ENCODE data around the gene DNALI1. TPM values are rescaled to one million over a fixed set of nuclear protein-coding genes. Genes with fewer than 3 reads are reported as not detected.
"Not testable (repeated sequence)": the region's sequence is repeated elsewhere in the genome, so short reads cannot be mapped to it uniquely, and the experiment has no call there.

DNALI1 gene
- total RNA-seq, 4 donors from 2014 or later, result 1.5 to 4.0 (median 2.3) TPM

DNA sequence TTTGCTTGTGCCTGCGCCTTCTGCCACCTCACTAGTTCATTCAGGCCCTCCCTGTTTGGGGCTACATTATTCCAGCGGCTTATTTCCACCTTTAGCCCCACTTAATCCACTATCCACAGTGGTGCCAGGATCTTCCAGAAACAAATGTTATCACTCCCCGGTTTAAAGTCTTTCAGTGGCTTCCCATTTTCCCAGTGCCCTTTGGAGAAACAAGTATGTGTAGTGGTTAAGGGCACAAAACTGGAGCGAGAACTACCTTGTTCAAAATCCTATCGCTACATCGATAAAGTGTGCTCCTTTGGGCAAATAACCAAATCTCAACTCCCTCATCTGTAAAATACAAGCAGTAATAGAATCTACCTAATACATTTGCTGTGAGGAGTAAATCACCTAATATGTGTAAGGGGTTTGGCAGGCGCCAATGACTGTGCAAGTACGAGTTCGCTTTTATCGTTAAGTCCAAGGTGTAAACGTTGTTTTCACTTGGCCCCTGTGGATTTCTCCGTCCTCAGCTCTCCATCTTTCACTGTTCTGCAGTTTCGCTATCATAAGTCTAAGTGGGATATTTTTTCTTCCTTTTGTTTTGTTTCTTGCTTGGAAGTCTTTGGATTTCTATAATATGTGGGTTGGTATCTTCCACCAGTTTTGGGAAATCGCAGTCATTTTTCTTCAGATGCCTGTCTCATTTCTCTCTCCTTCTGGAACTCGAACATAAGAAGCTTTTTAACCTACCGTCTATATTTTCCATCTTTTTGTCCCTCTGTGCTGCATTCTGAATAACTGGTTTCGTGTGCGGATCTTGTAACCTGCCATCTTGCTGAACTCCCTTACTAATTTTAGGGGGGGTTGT is 41.3 kb upstream of the DNALI1 start:
- TF ChIP-seq, protein P1, sequence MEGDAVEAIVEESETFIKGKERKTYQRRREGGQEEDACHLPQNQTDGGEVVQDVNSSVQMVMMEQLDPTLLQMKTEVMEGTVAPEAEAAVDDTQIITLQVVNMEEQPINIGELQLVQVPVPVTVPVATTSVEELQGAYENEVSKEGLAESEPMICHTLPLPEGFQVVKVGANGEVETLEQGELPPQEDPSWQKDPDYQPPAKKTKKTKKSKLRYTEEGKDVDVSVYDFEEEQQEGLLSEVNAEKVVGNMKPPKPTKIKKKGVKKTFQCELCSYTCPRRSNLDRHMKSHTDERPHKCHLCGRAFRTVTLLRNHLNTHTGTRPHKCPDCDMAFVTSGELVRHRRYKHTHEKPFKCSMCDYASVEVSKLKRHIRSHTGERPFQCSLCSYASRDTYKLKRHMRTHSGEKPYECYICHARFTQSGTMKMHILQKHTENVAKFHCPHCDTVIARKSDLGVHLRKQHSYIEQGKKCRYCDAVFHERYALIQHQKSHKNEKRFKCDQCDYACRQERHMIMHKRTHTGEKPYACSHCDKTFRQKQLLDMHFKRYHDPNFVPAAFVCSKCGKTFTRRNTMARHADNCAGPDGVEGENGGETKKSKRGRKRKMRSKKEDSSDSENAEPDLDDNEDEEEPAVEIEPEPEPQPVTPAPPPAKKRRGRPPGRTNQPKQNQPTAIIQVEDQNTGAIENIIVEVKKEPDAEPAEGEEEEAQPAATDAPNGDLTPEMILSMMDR (IDR thresholded peaks at IDR 0.05 in 4 of 5, conservative IDR thresholded peaks at IDR 0.05 in 1 of 5), result no peak
- TF ChIP-seq POLR2A (IDR thresholded peaks at IDR 0.05), result no peak
- Histone ChIP-seq H3K4me1 (peaks cover 11 to 14% of the 10 kb centered on the region in 2 donors), H3K27ac (peak overlapping the region; percentile 86 to 96 (median 91)), H3K9me3 (no peaks in the 10 kb centered on the region), H3K4me3 (peak overlapping the region; percentile 62 to 96 (median 70)), H3K36me3 (peaks cover 0 to 12% of the 10 kb centered on the region in 2 donors), H3K27me3 (no peaks in the 10 kb centered on the region)
- ATAC-seq (no peak), DNase-seq (no peak)
- in situ Hi-C loops (cut with MboI; ENCODE audit: low sequenced_read_pairs in 4 of 4) (no loop called here), intact Hi-C loops (cut with DNase I; ENCODE audit: low total_unique reads) (loop anchor here (2.0 kb wide), 1 partner anchor 19 kb away; no protein-coding TSS in a partner anchor)

DNA sequence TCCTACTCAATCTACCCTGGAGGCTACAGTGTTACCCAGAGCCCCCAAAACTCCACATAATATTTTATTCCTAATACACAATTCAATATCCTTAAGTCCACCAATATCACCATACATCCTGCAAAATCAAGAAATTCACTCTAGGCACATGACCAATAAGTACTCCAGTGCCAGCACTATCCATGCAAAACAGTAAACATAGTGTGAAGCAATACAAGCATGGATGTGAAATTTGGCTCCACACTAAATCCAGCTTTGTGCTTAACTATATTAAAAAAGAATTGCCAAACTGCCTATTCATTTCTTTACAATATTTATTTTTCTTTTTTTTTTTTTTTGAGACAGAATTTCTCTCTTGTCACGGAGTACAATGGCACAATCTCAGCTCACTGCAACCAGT is 39.2 kb upstream of the DNALI1 start:
- peaks cover 11 to 12% of the 10 kb centered on the region in 2 donors for H3K4me1 ChIP-seq
- H3K27ac ChIP-seq, result no peak overlapping the region
- TF ChIP-seq, protein P1 (IDR thresholded peaks at IDR 0.05 in 4 of 5, conservative IDR thresholded peaks at IDR 0.05 in 1 of 5), result no peak
- no peak for TF ChIP-seq POLR2A (IDR thresholded peaks at IDR 0.05)
- in situ Hi-C loops (cut with MboI; ENCODE audit: low sequenced_read_pairs in 4 of 4) (no loop called here), intact Hi-C loops (cut with DNase I; ENCODE audit: low total_unique reads) (no loop called here)
- DNase-seq (no peak), ATAC-seq (no peak)
- no peaks in the 10 kb centered on the region for H3K27me3 ChIP-seq
- no peaks in the 10 kb centered on the region for H3K9me3 ChIP-seq
- H3K36me3 ChIP-seq, result peaks cover 0 to 3% of the 10 kb centered on the region in 2 donors
- no peak overlapping the region for H3K4me3 ChIP-seq

DNA sequence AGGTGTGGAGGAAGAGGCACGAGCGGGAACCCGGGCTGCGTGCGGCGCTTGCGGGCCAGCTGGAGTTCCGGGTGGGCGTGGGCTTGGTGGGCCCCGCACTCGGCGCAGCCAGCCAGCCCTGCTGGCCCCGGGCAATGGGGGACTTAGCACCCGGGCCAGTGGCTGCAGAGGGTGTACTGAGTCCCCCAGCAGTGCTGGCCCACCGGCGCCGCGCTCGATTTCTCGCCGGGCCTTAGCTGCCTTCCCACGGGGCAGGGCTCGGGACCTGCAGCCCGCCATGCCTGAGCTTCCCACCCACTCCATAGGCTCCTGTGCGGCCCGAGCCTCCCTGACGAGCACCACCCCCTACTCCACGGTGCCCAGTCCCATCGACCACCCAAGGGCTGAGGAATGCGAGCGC is 38.5 kb upstream of the DNALI1 start:
- H3K27ac ChIP-seq; DNase-seq; H3K27me3 ChIP-seq; H3K36me3 ChIP-seq; ATAC-seq; H3K9me3 ChIP-seq; in situ Hi-C loops (cut with MboI; ENCODE audit: low sequenced_read_pairs in 4 of 4); H3K4me1 ChIP-seq; intact Hi-C loops (cut with DNase I; ENCODE audit: low total_unique reads); H3K4me3 ChIP-seq: not testable (repeated sequence)

DNA sequence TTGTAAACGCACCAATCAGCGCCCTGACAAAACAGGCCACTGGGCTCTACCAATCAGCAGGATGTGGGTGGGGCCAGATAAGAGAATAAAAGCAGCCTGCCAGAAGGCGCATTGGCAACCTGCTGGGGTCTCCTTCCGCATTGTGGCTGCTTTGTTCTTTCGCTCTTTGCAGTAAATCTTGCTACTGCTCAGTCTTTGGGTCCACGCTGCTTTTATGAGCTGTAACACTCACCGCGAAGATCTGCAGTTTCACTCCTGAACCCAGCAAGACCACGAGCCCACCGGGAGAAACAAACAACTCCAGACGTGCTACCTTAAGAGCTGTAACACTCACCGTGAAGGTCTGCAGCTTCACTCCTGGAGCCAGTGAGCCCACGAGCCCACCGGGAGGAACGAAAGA is 37.8 kb upstream of the DNALI1 start:
- in situ Hi-C loops (cut with MboI; ENCODE audit: low sequenced_read_pairs in 4 of 4); intact Hi-C loops (cut with DNase I; ENCODE audit: low total_unique reads); H3K36me3 ChIP-seq; H3K27me3 ChIP-seq; H3K9me3 ChIP-seq; DNase-seq; H3K4me1 ChIP-seq; H3K27ac ChIP-seq; ATAC-seq; H3K4me3 ChIP-seq: not testable (repeated sequence)

DNA sequence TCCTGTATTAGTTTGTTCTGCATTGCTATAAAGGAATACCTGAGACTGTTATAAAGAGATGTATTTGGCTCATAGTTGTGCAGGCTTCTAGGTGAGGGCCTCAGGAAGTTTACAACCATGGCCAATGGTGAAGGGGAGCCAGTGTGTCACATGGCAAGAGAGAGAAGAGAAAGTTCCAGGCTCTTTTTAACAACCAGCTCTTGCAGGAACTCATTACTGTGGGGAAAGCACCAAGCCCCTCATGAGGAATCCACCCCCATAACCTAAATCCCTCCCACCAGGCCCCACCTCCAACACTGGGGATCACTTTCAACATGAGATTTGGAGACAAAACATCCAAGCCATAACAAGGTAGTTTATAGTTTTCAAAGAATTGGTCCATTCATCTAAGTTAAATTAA is 37.1 kb upstream of the DNALI1 start:
- H3K36me3 ChIP-seq, result no peaks in the 10 kb centered on the region
- DNase-seq (no peak), ATAC-seq (no peak)
- H3K4me3 ChIP-seq, result no peak overlapping the region
- no peak for TF ChIP-seq POLR2A (IDR thresholded peaks at IDR 0.05)
- TF ChIP-seq, protein P1 (IDR thresholded peaks at IDR 0.05 in 4 of 5, conservative IDR thresholded peaks at IDR 0.05 in 1 of 5), result no peak
- no peak overlapping the region for H3K27ac ChIP-seq
- in situ Hi-C loops (cut with MboI; ENCODE audit: low sequenced_read_pairs in 4 of 4) (no loop called here), intact Hi-C loops (cut with DNase I; ENCODE audit: low total_unique reads) (no loop called here)
- H3K27me3 ChIP-seq, result no peaks in the 10 kb centered on the region
- H3K9me3 ChIP-seq, result no peaks in the 10 kb centered on the region
- H3K4me1 ChIP-seq, result peaks cover 0 to 3% of the 10 kb centered on the region in 2 donors

DNA sequence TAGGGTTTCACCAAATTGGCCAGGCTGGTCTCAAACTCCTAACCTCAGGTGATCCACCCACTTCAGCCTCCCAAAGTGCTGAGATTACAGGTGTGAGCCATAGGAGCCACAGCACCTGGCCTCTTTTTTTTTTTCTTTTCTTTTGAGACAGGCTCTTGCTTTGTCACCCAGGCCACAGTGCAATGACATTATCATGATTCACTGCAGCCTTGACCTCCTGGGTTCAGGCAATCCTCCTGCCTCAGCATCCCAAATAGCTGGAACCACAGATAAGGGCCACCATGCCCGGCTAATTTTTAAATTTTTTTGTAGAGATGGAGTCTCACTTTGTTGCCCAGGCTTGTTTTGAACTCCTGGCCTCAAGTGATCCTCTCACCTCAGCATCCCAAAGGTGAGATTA is 26.9 kb upstream of the DNALI1 start:
- ATAC-seq; DNase-seq; intact Hi-C loops (cut with DNase I; ENCODE audit: low total_unique reads); in situ Hi-C loops (cut with MboI; ENCODE audit: low sequenced_read_pairs in 4 of 4); H3K4me3 ChIP-seq; H3K27ac ChIP-seq; H3K36me3 ChIP-seq; H3K9me3 ChIP-seq; H3K27me3 ChIP-seq: not testable (repeated sequence)
- H3K4me1 ChIP-seq, result peaks cover 14 to 18% of the 10 kb centered on the region in 2 donors

DNA sequence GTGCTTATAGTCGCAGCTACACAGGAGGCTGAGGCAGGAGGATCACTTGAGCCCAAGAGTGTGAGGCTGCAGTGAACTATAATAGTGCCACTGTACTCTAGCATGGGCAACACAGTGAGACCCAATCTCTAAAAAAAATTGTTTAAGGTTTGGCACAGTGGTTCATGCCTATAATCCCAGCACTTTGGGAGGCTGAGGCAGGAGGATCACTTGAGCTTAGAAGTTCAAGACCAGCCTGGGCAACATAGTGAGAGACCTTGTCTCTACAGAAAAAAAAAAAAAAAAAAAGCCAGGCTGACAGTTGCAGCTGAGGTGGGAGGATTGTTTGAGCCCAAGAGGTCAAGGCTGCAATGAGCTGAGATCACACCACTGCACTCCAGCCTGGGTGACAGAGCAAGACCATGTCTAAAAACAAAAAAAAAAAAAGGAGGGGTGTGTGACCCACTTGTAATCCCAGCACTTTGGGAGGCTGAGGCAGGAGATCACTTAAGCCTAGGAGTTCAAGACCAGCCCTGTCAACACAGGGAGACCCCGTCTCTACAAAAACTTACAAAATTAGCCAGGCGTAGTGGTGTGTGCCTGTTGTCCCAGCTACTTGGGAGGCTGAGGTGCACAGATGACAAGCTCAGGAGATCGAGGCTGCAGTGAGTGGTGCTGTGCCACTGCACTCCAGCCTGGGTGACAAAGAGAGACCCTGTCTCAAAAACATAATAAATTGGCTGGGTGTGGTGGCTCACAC is 24.2 kb upstream of the DNALI1 start:
- in situ Hi-C loops (cut with MboI; ENCODE audit: low sequenced_read_pairs in 4 of 4); H3K4me3 ChIP-seq; H3K27me3 ChIP-seq; H3K27ac ChIP-seq; intact Hi-C loops (cut with DNase I; ENCODE audit: low total_unique reads); H3K9me3 ChIP-seq; DNase-seq; ATAC-seq: not testable (repeated sequence)
- peaks cover 0 to 17% of the 10 kb centered on the region in 2 donors for H3K36me3 ChIP-seq
- H3K4me1 ChIP-seq, result peaks cover 14 to 19% of the 10 kb centered on the region in 2 donors

Data from gastrocnemius medialis (tissue), 4 donors.